Hematopoietic multipotent progenitor cell treated with erythropoietin and hydrocortisone succinate and interleukin-3 and kit ligand, for 8 days (in vitro differentiated cells): ENCODE measurements around the gene EYS.

Source experiments
- DNase-seq: peaks from one replicate; pipeline ENCODE4 v3.0.0-alpha.2; 2015

EYS gene

GRCh38 chr6:63677282-63677681, 2029.7 kb downstream of the EYS start:
- DNase-seq, result no peak

- no peak for DNase-seq
Observed at GRCh38 chr6:63676412-63677114, 2030.5 kb downstream of the EYS start.

- DNase-seq, result no peak
Observed at GRCh38 chr6:63675138-63675537, 2031.9 kb downstream of the EYS start.

GRCh38 chr6:63674635-63675034, 2032.4 kb downstream of the EYS start:
- DNase-seq, result no peak

DNA sequence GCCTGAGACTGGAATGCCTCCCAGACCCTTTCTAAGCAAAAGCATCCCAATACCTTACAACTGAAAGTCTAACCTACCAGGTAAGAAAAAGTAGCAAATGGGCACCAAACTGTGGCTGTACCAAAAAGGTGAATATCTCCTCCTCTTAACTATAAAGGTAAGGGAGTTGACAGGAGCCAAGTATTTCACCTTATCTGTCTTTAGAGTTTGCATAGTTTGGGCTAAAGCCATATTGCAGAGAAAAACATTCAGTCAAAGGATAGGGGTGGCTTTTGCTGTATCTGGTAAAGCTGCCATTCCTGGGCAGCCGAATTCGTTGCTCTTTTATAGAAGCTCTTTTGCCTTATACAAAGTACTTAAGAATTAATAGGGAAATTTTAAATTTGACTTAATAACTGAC, 2033.3 kb downstream of the EYS start:
- no peak for DNase-seq

GRCh38 chr6:63672582-63673129, 2034.4 kb downstream of the EYS start:
- no peak for DNase-seq

- DNase-seq, result no peak
Observed at GRCh38 chr6:63671098-63671754, 2035.8 kb downstream of the EYS start.
